IMR-90 (cell line): ENCODE results near the gene ZBTB8OS. TPM values are rescaled to one million over a fixed set of nuclear protein-coding genes. Genes with fewer than 3 reads are reported as not detected.

Experiments used
- ATAC-seq: fragments of 200-7000 bp; cut with Tn5 transposase; 2 replicates; pipeline ENCODE4 v1.9.1; 2020; ENCODE audit warnings: low read depth, mild to moderate bottlenecking, moderate library complexity
- BruUV-seq: library from RNA; stranded (reverse); fragments of 400-500 nt; replicated peaks from 2 replicates; lab custom pipeline; 2021; lab: Mats Ljungman, UMichigan
- CTCF ChIA-PET: fragments of 300-600 bp; formaldehyde crosslinking; extraction: SDS; loops from one replicate; lab custom pipeline; 2021; ENCODE audit warnings: antibody characterized with exemption; lab: Yijun Ruan, JAX
- POLR2A ChIA-PET: fragments of 300-600 bp; sonication (Branson Sonifier 250); formaldehyde crosslinking; loops from one replicate; lab custom pipeline; 2022; ENCODE audit warnings: antibody characterized with exemption; ENCODE audit not compliant: unreplicated experiment; lab: Charles Lee
- DNase-seq: peaks from one replicate; pipeline ENCODE4 v3.0.0; 2013
- H2AFZ ChIP-seq: replicated peaks from 2 replicates; pipeline ENCODE3; 2013; ENCODE audit warnings: low read length, mild to moderate bottlenecking; ENCODE audit not compliant: poor library complexity
- H2AK5ac ChIP-seq: 2 replicates; pipeline ENCODE4 v1.6.1; 2013; ENCODE audit warnings: low read depth, low read length, inconsistent platforms
- H2AK9ac ChIP-seq: replicated peaks from 2 replicates; pipeline ENCODE3; 2013; ENCODE audit warnings: mild to moderate bottlenecking, low read depth, low read length, moderate library complexity; ENCODE audit not compliant: poor library complexity
- H2BK120ac ChIP-seq: 2 replicates; pipeline ENCODE4 v1.6.1; 2013; ENCODE audit warnings: low read depth, low read length, inconsistent platforms
- H2BK15ac ChIP-seq: 3 replicates; pipeline ENCODE4 v1.6.1; 2013; ENCODE audit warnings: low read depth, low read length, inconsistent platforms
- H2BK20ac ChIP-seq: 2 replicates; pipeline ENCODE4 v1.6.1; 2013; ENCODE audit warnings: low read depth, mild to moderate bottlenecking, inconsistent platforms, low read length, moderate library complexity
- H2BK5ac ChIP-seq: 2 replicates; pipeline ENCODE4 v1.6.1; 2013; ENCODE audit warnings: mild to moderate bottlenecking, low read depth, low read length, inconsistent platforms; ENCODE audit not compliant: poor library complexity, severe bottlenecking
- H3K14ac ChIP-seq: replicated peaks from 2 replicates; pipeline ENCODE4 v1.6.1; 2013; ENCODE audit warnings: low read depth, low read length, inconsistent platforms
- H3K18ac ChIP-seq: 2 replicates; pipeline ENCODE4 v1.6.1; 2013; ENCODE audit warnings: low read depth, low read length, control low read depth
- H3K23ac ChIP-seq: 2 replicates; pipeline ENCODE4 v1.6.1; 2013; ENCODE audit warnings: low read depth, low read length, inconsistent platforms
- H3K27ac ChIP-seq: 2 replicates; pipeline ENCODE4 v1.5.1; 2013; ENCODE audit warnings: mild to moderate bottlenecking, control low read depth, low read length; ENCODE audit not compliant: insufficient read depth
- H3K27me3 ChIP-seq: 2 replicates; pipeline ENCODE4 v1.6.1; 2013; ENCODE audit warnings: low read length; ENCODE audit not compliant: control insufficient read depth, insufficient read depth
- H3K36me3 ChIP-seq: 2 replicates; pipeline ENCODE4 v1.6.1; 2013; ENCODE audit warnings: low read length, mixed read lengths; ENCODE audit not compliant: control insufficient read depth, insufficient read depth
- H3K4ac ChIP-seq: 2 replicates; pipeline ENCODE4 v1.6.1; 2013; ENCODE audit warnings: low read depth, low read length, inconsistent platforms
- H3K4me1 ChIP-seq: 2 replicates; pipeline ENCODE4 v1.6.1; 2013; ENCODE audit warnings: low read length, mixed read lengths; ENCODE audit not compliant: control insufficient read depth, insufficient read depth
- H3K4me2 ChIP-seq: 2 replicates; pipeline ENCODE4 v1.6.1; 2013; ENCODE audit warnings: low read depth, mild to moderate bottlenecking, control low read depth, low read length, moderate library complexity
- H3K4me3 ChIP-seq: 2 replicates; pipeline ENCODE4 v1.5.1; 2013; ENCODE audit warnings: low read depth, mild to moderate bottlenecking, control low read depth, low read length, moderate library complexity; ENCODE audit not compliant: insufficient read depth
- H3K56ac ChIP-seq: 2 replicates; pipeline ENCODE4 v1.6.1; 2013; ENCODE audit warnings: low read length, inconsistent platforms; ENCODE audit not compliant: insufficient read depth; ENCODE audit errors: extremely low read depth
- H3K79me1 ChIP-seq, 2 experiments: 2 replicates each; pipeline ENCODE4 v1.6.1; 2013; ENCODE audit warnings: low read length in 2 of 2, inconsistent platforms in 1 of 2, low read depth in 1 of 2
- H3K9ac ChIP-seq: 2 replicates; pipeline ENCODE4 v1.6.1; 2013; ENCODE audit warnings: low read depth, low read length, control low read depth
- H3K9me1 ChIP-seq: 2 replicates; pipeline ENCODE4 v1.6.1; 2013; ENCODE audit warnings: low read length, inconsistent platforms; ENCODE audit not compliant: insufficient read depth
- H3K9me3 ChIP-seq: 2 replicates; pipeline ENCODE4 v1.6.1; 2013; ENCODE audit warnings: low read length; ENCODE audit not compliant: control insufficient read depth, insufficient read depth
- H4K20me1 ChIP-seq: 2 replicates; pipeline ENCODE4 v1.6.1; 2013; ENCODE audit warnings: low read length, inconsistent platforms; ENCODE audit not compliant: insufficient read depth
- H4K5ac ChIP-seq: 2 replicates; pipeline ENCODE4 v1.6.1; 2013; ENCODE audit warnings: mild to moderate bottlenecking, low read depth, low read length, control low read depth
- H4K8ac ChIP-seq, 2 experiments: 2 replicates each; pipeline ENCODE4 v1.6.1; 2013; ENCODE audit warnings: low read depth in 2 of 2, low read length in 2 of 2, control low read depth in 1 of 2, inconsistent platforms in 1 of 2
- H4K91ac ChIP-seq: 2 replicates; pipeline ENCODE4 v1.6.1; 2013; ENCODE audit warnings: low read depth, low read length, inconsistent platforms; ENCODE audit not compliant: insufficient read depth
- CEBPB ChIP-seq: IDR thresholded peaks from 2 replicates; pipeline ENCODE4 v1.6.1; 2012; ENCODE audit warnings: low read depth, low read length, improper control_type of control experiment
- CHD1 ChIP-seq: IDR thresholded peaks from 2 replicates; pipeline ENCODE4 v1.6.1; 2012; ENCODE audit warnings: low read depth, low read length, improper control_type of control experiment
- MAZ ChIP-seq: IDR thresholded peaks from 2 replicates; pipeline ENCODE4 v1.6.1; 2012; ENCODE audit warnings: low read depth, mild to moderate bottlenecking, low read length, improper control_type of control experiment, moderate library complexity, borderline replicate concordance
- WGBS, 2 experiments: methylation state at CpG; one replicate each; pipeline versions ENCODE4 v1.1.5 to v1.1.7; 2013; ENCODE audit warnings: missing lambda C conversion rate in 2 of 2; ENCODE audit not compliant: insufficient read length in 1 of 2; ENCODE audit errors: extremely low coverage in 2 of 2; 5-methylcytosine and 5-hydroxymethylcytosine counted together
- dilution Hi-C: fragments of 300-500 bp; cut with HindIII; formaldehyde crosslinking; loops from one replicate; pipeline ENCODE4 v1.14.3; 2018; ENCODE audit warnings: low sequenced_read_pairs; ENCODE audit not compliant: unreplicated experiment
- in situ Hi-C: fragments of 300-500 bp; cut with MboI; formaldehyde crosslinking; loops from 3 replicates; pipeline ENCODE4 v1.14.3; 2019; ENCODE audit warnings: low sequenced_read_pairs, inconsistent platforms, mixed read lengths
- intact Hi-C: fragments of 100-400 bp; cut with micrococcal nuclease; formaldehyde crosslinking; loops from 2 replicates; pipeline ENCODE4 v1.10.0; 2022
- polyA plus RNA-seq, 3 experiments: library from polyadenylated mRNA; depleted of rRNA; stranded (reverse); fragments of >200 nt; gene quantifications; 2 replicates each; pipeline ENCODE4 v1.2.3, GENCODE V29; 2012; ENCODE audit warnings: low replicate concordance in 1 of 3
- total RNA-seq: library from RNA; depleted of rRNA; stranded (reverse); fragments of >200 nt; gene quantifications from 2 replicates; pipeline ENCODE4 v1.2.3, GENCODE V29; 2012
- TF ChIP-seq, protein P1 (sequence below): fragments of 150-350 bp; IDR thresholded peaks from 2 replicates; pipeline ENCODE4 v1.6.1; 2016; ENCODE audit warnings: low read depth, mild to moderate bottlenecking, low read length, moderate library complexity, borderline replicate concordance
- TF ChIP-seq, protein P2 (sequence below): conservative IDR thresholded peaks from 2 replicates; pipeline ENCODE4 v1.5.1; 2012; ENCODE audit warnings: mild to moderate bottlenecking, low read depth, low read length, improper control_type of control experiment

ZBTB8OS gene
- total and polyA plus RNA-seq, 2 of the 4 experiments (the other 2 are of a cell fraction), result 31.0 to 43.5 TPM

DNA sequence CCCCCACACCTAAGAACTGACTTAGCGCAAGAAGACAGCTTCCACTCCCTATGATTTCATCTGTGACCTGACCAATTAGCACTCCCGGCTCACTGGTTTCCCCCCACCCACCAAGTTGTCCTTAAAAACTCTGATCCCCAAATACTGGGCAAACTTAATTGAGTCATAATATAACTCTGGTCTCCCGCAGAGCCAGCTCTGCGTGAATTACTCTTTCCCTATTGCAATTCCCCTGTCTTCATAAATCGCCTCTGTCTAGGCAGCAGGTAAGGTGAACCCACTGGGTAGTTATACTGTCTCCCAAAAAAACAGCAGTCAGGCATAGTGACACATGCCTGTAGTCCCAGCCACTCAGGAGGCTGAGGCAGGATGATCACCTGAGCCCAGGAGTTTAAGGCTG lies 36.9 kb downstream of the ZBTB8OS start:
- H4K91ac ChIP-seq, result no peak overlapping the region
- H4K20me1 ChIP-seq, result no peaks in the 10 kb centered on the region
- H3K9me3 ChIP-seq, result no peaks in the 10 kb centered on the region
- BruUV-seq, result no TSS peak
- peaks cover 0 to 4% of the 10 kb centered on the region in 2 experiments; a peak in 1 of 4 replicates for H3K79me1 ChIP-seq
- in situ Hi-C loops (no loop called here), intact Hi-C loops (no loop called here), dilution Hi-C loops (no loop called here)
- H2AK9ac ChIP-seq, result no peak overlapping the region
- no peaks in the 10 kb centered on the region for H3K27me3 ChIP-seq
- H3K9ac ChIP-seq, result no peak overlapping the region
- no peak overlapping the region for H3K18ac ChIP-seq
- WGBS, 2 experiments, result no CpG with 5 or more reads among the region's 5 CpGs
- no peak overlapping the region for H4K5ac ChIP-seq
- no peaks in the 10 kb centered on the region for H3K36me3 ChIP-seq
- H4K8ac ChIP-seq, result no peak overlapping the region
- H2BK15ac ChIP-seq, result no peak overlapping the region
- no peak for DNase-seq
- TF ChIP-seq, protein P1, sequence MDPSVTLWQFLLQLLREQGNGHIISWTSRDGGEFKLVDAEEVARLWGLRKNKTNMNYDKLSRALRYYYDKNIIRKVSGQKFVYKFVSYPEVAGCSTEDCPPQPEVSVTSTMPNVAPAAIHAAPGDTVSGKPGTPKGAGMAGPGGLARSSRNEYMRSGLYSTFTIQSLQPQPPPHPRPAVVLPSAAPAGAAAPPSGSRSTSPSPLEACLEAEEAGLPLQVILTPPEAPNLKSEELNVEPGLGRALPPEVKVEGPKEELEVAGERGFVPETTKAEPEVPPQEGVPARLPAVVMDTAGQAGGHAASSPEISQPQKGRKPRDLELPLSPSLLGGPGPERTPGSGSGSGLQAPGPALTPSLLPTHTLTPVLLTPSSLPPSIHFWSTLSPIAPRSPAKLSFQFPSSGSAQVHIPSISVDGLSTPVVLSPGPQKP, result no peak
- TF ChIP-seq, protein P2, sequence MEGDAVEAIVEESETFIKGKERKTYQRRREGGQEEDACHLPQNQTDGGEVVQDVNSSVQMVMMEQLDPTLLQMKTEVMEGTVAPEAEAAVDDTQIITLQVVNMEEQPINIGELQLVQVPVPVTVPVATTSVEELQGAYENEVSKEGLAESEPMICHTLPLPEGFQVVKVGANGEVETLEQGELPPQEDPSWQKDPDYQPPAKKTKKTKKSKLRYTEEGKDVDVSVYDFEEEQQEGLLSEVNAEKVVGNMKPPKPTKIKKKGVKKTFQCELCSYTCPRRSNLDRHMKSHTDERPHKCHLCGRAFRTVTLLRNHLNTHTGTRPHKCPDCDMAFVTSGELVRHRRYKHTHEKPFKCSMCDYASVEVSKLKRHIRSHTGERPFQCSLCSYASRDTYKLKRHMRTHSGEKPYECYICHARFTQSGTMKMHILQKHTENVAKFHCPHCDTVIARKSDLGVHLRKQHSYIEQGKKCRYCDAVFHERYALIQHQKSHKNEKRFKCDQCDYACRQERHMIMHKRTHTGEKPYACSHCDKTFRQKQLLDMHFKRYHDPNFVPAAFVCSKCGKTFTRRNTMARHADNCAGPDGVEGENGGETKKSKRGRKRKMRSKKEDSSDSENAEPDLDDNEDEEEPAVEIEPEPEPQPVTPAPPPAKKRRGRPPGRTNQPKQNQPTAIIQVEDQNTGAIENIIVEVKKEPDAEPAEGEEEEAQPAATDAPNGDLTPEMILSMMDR, result no peak
- TF ChIP-seq CEBPB (no peak), MAZ (no peak), CHD1 (no peak)
- H3K56ac ChIP-seq, result no peak overlapping the region
- H3K4me1 ChIP-seq, result no peaks in the 10 kb centered on the region
- H3K4me3 ChIP-seq, result no peak overlapping the region
- no peak overlapping the region for H2AK5ac ChIP-seq
- no peak overlapping the region for H3K4ac ChIP-seq
- no peak overlapping the region for H3K14ac ChIP-seq
- no peak overlapping the region for H3K23ac ChIP-seq
- no peak overlapping the region for H3K4me2 ChIP-seq
- POLR2A ChIA-PET, result no interaction called here
- no peak for ATAC-seq
- H3K27ac ChIP-seq, result no peak overlapping the region
- H2BK5ac ChIP-seq, result no peak overlapping the region
- no peak overlapping the region for H2BK120ac ChIP-seq
- H2AFZ ChIP-seq, result no peak overlapping the region
- no peak overlapping the region for H2BK20ac ChIP-seq
- CTCF ChIA-PET, result interaction anchor here (0.9 kb wide), 1 partner anchor 19 kb away, joined by 5 read pairs; no protein-coding TSS in a partner anchor
- H3K9me1 ChIP-seq, result no peaks in the 10 kb centered on the region
